PFSK-1 (cell line): ENCODE measurements around the gene JAM3.

ENCODE experiments used
- FOXP2 ChIP-seq: optimal IDR thresholded peaks from 2 replicates; pipeline ENCODE3; 2011; ENCODE audit warnings: borderline replicate concordance, control low read depth, inconsistent platforms; ENCODE audit not compliant: insufficient read depth; ENCODE audit errors: extremely low read length, extremely low read depth
- POLR2AphosphoS5 ChIP-seq: IDR thresholded peaks from 2 replicates; pipeline ENCODE4 v1.6.1; 2012; ENCODE audit warnings: low read depth, mild to moderate bottlenecking, control low read depth, low read length, moderate library complexity
- SIN3A ChIP-seq: IDR thresholded peaks from 2 replicates; pipeline ENCODE4 v1.6.1; 2012; ENCODE audit warnings: mild to moderate bottlenecking, low read length, moderate library complexity, borderline replicate concordance; ENCODE audit not compliant: insufficient read depth
- TAF1 ChIP-seq: IDR thresholded peaks from 2 replicates; pipeline ENCODE4 v1.6.1; 2012; ENCODE audit warnings: low read length, control low read depth, borderline replicate concordance; ENCODE audit not compliant: insufficient read depth

- TF ChIP-seq SIN3A, result no peak
- TF ChIP-seq FOXP2, result no peak
- no peak for TF ChIP-seq POLR2AphosphoS5
- no peak for TF ChIP-seq TAF1
Measured at GRCh38 chr11:134026655-134027343, 42.1 kb upstream of the JAM3 start.
